ENCODE results near the gene EEF1A2. TPM values are rescaled to one million over a fixed set of nuclear protein-coding genes. Genes with fewer than 3 reads are reported as not detected.

The EEF1A2 gene
- total RNA-seq, 1 donor from 2014 or later, result 0.54 TPM

DNA sequence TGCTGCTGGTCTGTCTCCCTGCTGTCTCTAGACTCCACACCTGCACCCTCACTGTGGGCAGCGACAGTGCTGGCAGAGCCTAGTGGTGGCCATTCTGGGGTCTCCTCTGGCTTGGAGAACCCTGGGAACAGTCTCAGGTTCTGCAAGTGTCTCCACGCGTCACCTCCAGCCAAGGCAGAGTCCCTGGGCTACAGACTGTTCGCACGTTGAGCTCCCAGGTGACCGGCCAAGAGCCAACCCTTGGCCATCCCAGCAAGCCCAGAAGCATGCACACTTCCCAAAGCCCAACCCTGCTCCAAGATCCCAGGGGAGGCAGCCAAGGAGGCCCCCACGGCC lies 4.8 kb downstream of the EEF1A2 start:
- Mint-ChIP-seq H3K4me3 (no peak overlapping the region), H3K4me1 (peaks cover 8% of the 10 kb centered on the region), H3K27me3 (ENCODE audit: insufficient read depth, low read depth) (peaks cover 34% of the 10 kb centered on the region), H3K27ac (no peak overlapping the region), H3K36me3 (peaks cover 3% of the 10 kb centered on the region), H3K9me3 (peaks cover 7% of the 10 kb centered on the region)
- Histone ChIP-seq H3F3A (ENCODE audit: low read depth) (no peaks in the 10 kb centered on the region), H3K36me3 (no peaks in the 10 kb centered on the region), H3K4me1 (no peaks in the 10 kb centered on the region), H4K20me1 (ENCODE audit: low read depth) (peaks cover 19% of the 10 kb centered on the region), H3K4me3 (no peak overlapping the region), H3K27ac (no peak overlapping the region), H3K9ac (no peak overlapping the region), H3K79me2 (ENCODE audit: low read depth) (no peaks in the 10 kb centered on the region), H3K4me2 (no peak overlapping the region), H2AFZ (replicated peaks) (no peak overlapping the region), H3K9me3 (ENCODE audit: low read depth) (no peaks in the 10 kb centered on the region), H3K27me3 (peaks cover 65% of the 10 kb centered on the region)
- DNase-seq (ENCODE audit: low spot score), result no peak
- TF ChIP-seq EZH2 (IDR thresholded peaks at IDR 0.05) (no peak), EZH2phosphoT487 (IDR thresholded peaks at IDR 0.05) (no peak)
- TF ChIP-seq, protein P1, sequence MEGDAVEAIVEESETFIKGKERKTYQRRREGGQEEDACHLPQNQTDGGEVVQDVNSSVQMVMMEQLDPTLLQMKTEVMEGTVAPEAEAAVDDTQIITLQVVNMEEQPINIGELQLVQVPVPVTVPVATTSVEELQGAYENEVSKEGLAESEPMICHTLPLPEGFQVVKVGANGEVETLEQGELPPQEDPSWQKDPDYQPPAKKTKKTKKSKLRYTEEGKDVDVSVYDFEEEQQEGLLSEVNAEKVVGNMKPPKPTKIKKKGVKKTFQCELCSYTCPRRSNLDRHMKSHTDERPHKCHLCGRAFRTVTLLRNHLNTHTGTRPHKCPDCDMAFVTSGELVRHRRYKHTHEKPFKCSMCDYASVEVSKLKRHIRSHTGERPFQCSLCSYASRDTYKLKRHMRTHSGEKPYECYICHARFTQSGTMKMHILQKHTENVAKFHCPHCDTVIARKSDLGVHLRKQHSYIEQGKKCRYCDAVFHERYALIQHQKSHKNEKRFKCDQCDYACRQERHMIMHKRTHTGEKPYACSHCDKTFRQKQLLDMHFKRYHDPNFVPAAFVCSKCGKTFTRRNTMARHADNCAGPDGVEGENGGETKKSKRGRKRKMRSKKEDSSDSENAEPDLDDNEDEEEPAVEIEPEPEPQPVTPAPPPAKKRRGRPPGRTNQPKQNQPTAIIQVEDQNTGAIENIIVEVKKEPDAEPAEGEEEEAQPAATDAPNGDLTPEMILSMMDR (IDR thresholded peaks at IDR 0.05), result no peak

- H3K36me3 ChIP-seq, result no peaks in the 10 kb centered on the region
- no peak for TF ChIP-seq EZH2 (IDR thresholded peaks at IDR 0.05)
Observed at GRCh38 chr20:63493563-63494020, 5.3 kb downstream of the EEF1A2 start.

GRCh38 chr20:63492982-63493381 lies 5.9 kb downstream of the EEF1A2 start:
- Mint-ChIP-seq H3K36me3 (peaks cover 3% of the 10 kb centered on the region), H3K4me3 (no peak overlapping the region), H3K27me3 (ENCODE audit: insufficient read depth, low read depth) (peaks cover 35% of the 10 kb centered on the region), H3K9me3 (peaks cover 7% of the 10 kb centered on the region), H3K27ac (no peak overlapping the region), H3K4me1 (peaks cover 8% of the 10 kb centered on the region)
- Histone ChIP-seq H3K4me1 (peaks cover 7% of the 10 kb centered on the region), H3F3A (ENCODE audit: low read depth) (no peaks in the 10 kb centered on the region), H3K27ac (no peak overlapping the region), H3K9ac (no peak overlapping the region), H3K4me2 (no peak overlapping the region), H3K36me3 (no peaks in the 10 kb centered on the region), H3K79me2 (ENCODE audit: low read depth) (no peaks in the 10 kb centered on the region), H3K4me3 (no peak overlapping the region), H3K9me3 (ENCODE audit: low read depth) (no peaks in the 10 kb centered on the region), H4K20me1 (ENCODE audit: low read depth) (peaks cover 27% of the 10 kb centered on the region), H3K27me3 (peaks cover 65% of the 10 kb centered on the region), H2AFZ (replicated peaks) (no peak overlapping the region)
- no peak for DNase-seq (ENCODE audit: low spot score)
- TF ChIP-seq EZH2phosphoT487 (IDR thresholded peaks at IDR 0.05) (no peak), EZH2 (IDR thresholded peaks at IDR 0.05) (no peak)
- TF ChIP-seq, protein P1 (IDR thresholded peaks at IDR 0.05), result no peak

More at GRCh38 chr20:63493563-63494020, 5.3 kb downstream of the EEF1A2 start:
- Histone ChIP-seq H3K9ac (no peak overlapping the region), H3K27me3 (peaks cover 65% of the 10 kb centered on the region), H3F3A (ENCODE audit: low read depth) (no peaks in the 10 kb centered on the region), H3K4me2 (no peak overlapping the region), H3K79me2 (ENCODE audit: low read depth) (no peaks in the 10 kb centered on the region), H2AFZ (replicated peaks) (no peak overlapping the region), H3K9me3 (ENCODE audit: low read depth) (no peaks in the 10 kb centered on the region), H3K4me3 (no peak overlapping the region), H4K20me1 (ENCODE audit: low read depth) (peaks cover 24% of the 10 kb centered on the region), H3K4me1 (peaks cover 3% of the 10 kb centered on the region), H3K27ac (no peak overlapping the region)
- H3K4me1 Mint-ChIP-seq, result peaks cover 8% of the 10 kb centered on the region
- H3K36me3 Mint-ChIP-seq, result peaks cover 3% of the 10 kb centered on the region
- no peak overlapping the region for H3K4me3 Mint-ChIP-seq
- no peak for DNase-seq (ENCODE audit: low spot score)
- no peak overlapping the region for H3K27ac Mint-ChIP-seq
- H3K27me3 Mint-ChIP-seq (ENCODE audit: insufficient read depth, low read depth), result peaks cover 37% of the 10 kb centered on the region
- peaks cover 7% of the 10 kb centered on the region for H3K9me3 Mint-ChIP-seq

- H3K4me1 Mint-ChIP-seq, result peaks cover 8% of the 10 kb centered on the region
- Histone ChIP-seq H4K20me1 (ENCODE audit: low read depth) (peaks cover 26% of the 10 kb centered on the region), H3K4me2 (no peak overlapping the region), H3K4me3 (no peak overlapping the region), H3K4me1 (peaks cover 7% of the 10 kb centered on the region), H3K9ac (no peak overlapping the region), H2AFZ (replicated peaks) (no peak overlapping the region), H3F3A (ENCODE audit: low read depth) (no peaks in the 10 kb centered on the region), H3K36me3 (no peaks in the 10 kb centered on the region), H3K27me3 (peaks cover 65% of the 10 kb centered on the region), H3K79me2 (ENCODE audit: low read depth) (no peaks in the 10 kb centered on the region), H3K9me3 (ENCODE audit: low read depth) (no peaks in the 10 kb centered on the region), H3K27ac (no peak overlapping the region)
- H3K27me3 Mint-ChIP-seq (ENCODE audit: insufficient read depth, low read depth), result peaks cover 33% of the 10 kb centered on the region
- no peak overlapping the region for H3K4me3 Mint-ChIP-seq
- H3K36me3 Mint-ChIP-seq, result peaks cover 3% of the 10 kb centered on the region
- no peak overlapping the region for H3K27ac Mint-ChIP-seq
- DNase-seq (ENCODE audit: low spot score), result no peak
- TF ChIP-seq EZH2 (IDR thresholded peaks at IDR 0.05) (no peak), EZH2phosphoT487 (IDR thresholded peaks at IDR 0.05) (no peak)
- TF ChIP-seq, protein P1 (IDR thresholded peaks at IDR 0.05), result no peak
- H3K9me3 Mint-ChIP-seq, result peaks cover 7% of the 10 kb centered on the region
Observed at GRCh38 chr20:63492518-63492917, 6.4 kb downstream of the EEF1A2 start.
